NK-92 treated with Interleukin-12 subunit alpha and Interleukin-12 subunit beta, amount 100 ng/mL, for 24 hours (cell line): ENCODE measurements around the gene CHMP2A.

Experiments
- DNase-seq: peaks from one replicate; lab custom pipeline; 2025; lab: John Stamatoyannopoulos, UW

Gene CHMP2A

GRCh38 chr19:58569943-58570670, 15.2 kb upstream of the CHMP2A start:
- no peak for DNase-seq

GRCh38 chr19:58569191-58569942, 14.5 kb upstream of the CHMP2A start:
- DNase-seq: no peak

GRCh38 chr19:58568453-58569130, 13.7 kb upstream of the CHMP2A start:
- DNase-seq: no peak

- no peak for DNase-seq
Measured at GRCh38 chr19:58566989-58567388, 12.1 kb upstream of the CHMP2A start.

- no peak for DNase-seq
Measured at GRCh38 chr19:58563823-58564222, 8.9 kb upstream of the CHMP2A start.

DNA sequence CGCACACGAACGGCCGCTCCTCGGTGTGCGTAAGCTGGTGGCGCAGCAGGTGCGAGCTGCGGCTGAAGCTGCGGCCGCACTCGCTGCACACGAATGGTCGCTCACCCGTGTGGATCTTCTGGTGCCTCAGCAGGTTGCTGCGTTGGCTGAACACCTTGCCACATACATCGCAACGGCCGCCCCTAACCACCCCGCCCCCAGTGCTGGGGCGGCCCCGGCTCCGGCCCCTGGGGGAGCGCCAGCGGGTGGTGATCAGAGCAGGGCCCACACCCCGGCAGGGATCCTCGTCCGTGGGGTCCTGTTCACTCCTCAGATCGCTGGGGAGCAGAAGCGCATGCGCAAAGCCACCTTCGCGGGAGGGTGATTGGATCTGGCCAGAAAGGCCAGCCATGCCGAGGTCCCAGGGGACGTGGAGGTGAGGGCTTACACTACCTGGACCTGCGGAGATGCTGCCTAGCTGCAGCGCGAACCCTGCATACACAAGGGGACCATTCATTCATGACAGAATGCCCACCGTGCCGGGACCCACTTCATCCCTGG, 8.2 kb upstream of the CHMP2A start:
- no peak for DNase-seq

DNA sequence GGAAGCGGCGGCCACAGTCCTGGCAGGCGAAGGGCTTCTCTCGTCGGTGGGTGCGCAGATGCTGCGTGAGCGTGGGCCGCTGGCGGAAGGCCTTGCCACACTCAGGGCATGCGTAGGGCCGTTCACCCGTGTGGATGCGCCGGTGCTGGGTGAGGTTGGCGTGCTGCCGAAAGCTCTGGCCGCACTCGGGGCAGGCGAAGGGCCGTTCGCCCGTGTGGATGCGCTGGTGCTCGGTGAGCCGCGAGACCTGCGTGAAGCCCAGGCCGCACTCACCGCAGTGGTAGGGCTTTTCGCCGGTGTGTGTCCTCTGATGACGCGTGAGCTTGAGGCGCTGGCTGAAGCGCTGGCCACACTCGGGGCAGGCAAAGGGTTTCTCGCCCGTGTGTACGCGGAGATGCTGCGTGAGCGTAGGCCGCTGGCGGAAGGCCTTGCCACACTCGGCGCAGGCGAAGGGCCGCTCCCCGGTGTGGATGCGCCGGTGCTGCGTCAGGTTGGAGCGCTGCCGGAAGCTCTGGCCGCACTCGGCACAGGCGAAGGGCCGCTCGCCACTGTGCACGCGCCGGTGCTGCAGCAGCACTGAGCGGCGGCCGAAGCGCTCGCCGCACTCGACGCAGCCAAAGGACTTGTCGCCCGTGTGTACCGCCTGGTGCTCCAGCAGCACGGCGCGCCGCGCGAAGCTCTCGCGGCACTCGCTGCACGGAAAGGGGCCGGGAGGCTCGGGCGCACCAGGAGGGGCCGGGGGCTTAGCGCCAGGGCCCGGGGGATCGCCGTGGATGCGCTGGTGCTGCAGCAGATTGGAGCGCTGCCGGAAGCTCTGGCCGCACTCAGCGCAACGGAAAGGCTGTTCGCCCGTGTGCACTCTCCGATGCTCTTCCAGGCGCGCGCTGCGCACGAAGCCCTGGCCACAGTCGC, 7.5 kb upstream of the CHMP2A start:
- no peak for DNase-seq

GRCh38 chr19:58561373-58562121, 6.6 kb upstream of the CHMP2A start:
- DNase-seq: no peak

DNA sequence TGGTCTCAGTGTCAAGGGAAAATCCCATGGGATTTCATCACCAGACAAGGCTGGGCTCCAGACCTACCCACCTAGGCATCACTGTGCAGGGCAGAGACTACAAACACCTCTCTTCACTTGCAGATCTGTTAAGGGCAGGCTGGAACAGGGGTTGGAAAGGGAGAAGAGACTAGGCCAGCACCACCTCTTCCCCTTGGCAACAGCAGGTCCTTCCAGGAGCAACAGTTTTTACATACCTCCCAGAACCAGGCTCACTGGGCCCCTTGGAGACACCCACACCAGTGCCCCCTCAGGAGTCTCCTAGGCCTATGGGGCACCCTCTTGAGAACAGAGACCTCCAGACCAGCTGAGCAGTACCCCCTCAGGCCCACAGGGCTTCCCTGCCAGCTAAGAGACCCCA, 6.0 kb upstream of the CHMP2A start:
- DNase-seq: no peak

- DNase-seq: no peak
Measured at GRCh38 chr19:58560007-58560887, 5.3 kb upstream of the CHMP2A start.

DNA sequence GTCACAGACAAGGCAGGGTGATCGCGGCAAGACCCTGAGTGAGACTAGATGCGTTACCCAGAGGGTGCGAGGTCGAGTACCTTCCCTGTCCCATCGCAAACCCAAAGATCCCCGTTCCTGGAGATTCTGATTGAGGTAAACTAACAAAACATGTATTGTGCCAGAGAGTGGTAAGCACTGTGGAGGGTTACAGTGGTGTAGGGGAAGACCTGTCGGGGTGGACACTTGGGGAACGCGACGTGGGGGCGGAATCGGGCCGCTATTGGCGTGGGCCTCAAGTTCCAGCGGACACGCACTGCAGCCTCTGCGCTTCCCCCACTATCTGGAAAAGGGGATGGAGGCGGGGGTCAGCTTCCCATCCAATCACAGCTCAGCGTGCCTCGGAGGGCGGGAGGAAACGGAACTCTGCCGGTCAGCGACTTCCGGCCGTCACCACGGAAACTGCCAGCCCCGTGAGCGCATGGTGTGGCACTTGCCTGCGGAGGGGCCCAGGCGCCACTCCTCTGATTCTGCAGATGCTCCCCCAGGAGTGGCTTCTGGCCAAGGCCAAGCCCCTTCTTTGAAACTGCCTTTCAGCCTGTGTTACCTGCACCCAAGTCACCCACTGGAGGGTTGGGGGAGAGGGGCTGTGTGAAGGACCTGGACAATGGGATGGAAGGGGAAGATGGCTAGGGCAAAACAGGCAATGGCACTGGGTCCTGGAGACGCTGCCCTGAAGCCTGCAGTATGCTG, 4.5 kb upstream of the CHMP2A start:
- no peak for DNase-seq

GRCh38 chr19:58558623-58559274, 3.8 kb upstream of the CHMP2A start:
- DNase-seq: no peak

- no peak for DNase-seq
Measured at GRCh38 chr19:58558066-58558622, 3.2 kb upstream of the CHMP2A start, which contains the start of gene UBE2M. TSS of gene UBE2M (minus strand) at chr19:58558611. CDS start at chr19:58558381, 230 bp downstream.

DNA sequence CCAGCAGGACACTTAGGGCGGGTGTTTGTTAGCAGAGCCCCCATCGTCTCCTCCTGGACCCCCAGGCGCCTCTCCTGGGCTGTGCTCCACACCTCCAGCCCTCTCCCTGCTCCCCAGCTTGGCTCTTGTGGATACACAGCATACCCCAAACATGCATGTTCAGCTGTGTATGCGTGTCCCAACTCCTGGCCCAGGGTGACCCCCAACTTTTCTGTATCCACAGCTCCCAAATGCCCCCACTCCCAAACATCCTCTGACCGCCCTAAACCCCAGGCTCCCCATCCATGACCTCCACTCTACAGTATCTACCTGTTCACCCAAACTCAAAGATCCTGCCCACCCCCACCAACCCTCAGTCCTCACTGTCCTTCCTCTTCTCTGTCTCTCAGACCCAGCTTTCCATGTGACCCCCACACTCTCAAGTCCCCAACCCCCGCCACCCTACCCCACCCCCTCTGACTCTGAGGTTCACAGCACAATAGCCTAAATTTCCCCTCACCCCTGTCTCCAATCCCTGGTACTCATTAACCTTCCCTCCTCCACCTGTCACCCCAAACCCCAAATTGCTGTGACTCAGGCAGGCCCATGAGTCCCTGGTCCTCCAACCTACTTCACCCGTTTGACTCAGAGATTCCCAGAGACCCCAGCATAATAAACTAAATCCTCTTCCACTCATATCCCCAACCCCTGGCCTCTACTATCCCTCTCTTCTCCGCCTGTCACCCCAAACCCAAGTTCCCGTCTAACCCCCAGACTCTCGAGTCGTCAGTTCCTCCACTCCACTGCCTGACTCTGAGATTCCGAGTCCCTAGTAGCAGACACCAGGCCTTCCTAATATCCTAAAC, 2.5 kb upstream of the CHMP2A start:
- DNase-seq: no peak

DNA sequence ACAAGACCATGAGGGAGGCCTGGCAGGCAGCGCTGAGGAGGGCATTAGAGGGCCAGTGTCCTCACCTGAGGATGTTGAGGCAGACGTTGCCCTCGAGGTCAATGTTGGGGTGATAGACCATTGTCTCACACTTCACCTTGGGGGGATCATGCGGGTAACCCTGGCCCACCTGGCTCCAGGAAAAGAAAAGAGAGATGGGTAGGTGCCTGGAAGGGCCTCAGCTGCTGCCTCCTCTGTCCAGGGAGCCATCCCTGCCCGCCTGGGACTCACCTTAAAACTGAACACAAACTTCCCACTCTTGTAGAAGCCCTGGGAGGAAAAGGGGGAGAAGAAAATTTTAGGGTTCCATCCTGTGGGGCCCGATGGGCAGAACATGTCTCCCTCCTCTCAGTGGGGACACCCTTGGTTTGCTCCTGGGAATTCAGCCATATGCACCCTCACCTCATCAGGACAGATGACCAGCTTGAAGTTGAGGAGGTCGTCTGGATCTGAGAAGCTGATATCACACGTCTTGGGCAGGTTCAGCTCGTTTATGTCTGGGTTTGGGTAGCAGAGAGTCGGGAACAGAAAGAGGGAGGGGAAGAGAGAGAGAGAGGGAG, 1.8 kb upstream of the CHMP2A start:
- DNase-seq: no peak

DNA sequence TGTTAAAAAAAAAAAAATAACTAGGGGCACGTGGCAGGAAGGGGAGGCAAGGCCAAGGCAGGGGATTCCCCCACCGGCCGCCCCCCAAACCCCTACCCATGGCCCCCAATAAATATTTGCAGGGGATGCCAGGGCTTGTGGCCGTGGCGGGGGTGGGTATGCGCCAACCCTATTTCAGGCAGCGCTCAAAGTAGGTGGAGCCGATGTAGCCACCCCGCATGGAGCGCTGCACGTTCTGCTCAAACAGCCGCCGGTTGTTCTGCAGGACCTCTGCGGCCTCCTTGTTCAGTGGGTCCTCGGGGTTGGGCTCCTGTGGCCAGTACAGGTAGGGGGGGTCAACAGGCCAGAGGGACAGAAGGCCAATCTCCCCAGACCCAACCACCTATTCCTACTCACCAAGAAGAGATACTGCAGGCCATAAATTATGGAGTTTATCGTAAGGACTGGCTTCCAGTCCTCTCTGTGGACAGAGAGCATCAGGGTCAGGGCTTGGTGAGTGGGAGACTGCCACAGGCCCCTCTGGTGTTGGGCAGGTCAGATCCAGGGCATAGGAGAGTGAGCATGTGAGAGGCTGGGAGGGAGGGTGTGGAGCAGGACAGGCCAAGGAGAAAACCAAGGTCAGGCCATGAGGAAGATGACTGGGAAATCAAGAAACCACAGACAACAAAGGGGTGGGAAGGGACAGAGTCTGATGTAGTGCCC, 1.2 kb upstream of the CHMP2A start:
- no peak for DNase-seq
